ENCODE data around the gene CENPS.
A peak's percentile ranks its signal among the peaks of the same experiment; 100 is the strongest.
"Not testable (repeated sequence)": the region's sequence is repeated elsewhere in the genome, so short reads cannot be mapped to it uniquely, and the experiment has no call there.

Gene CENPS

GRCh38 chr1:10456048-10456447, 25.8 kb downstream of the CENPS start:
- no peak for DNase-seq

- DNase-seq = no peak
Measured at GRCh38 chr1:10456661-10457060, 26.4 kb downstream of the CENPS start.

GRCh38 chr1:10457462-10457861, 27.2 kb downstream of the CENPS start:
- not testable (repeated sequence) for DNase-seq

GRCh38 chr1:10457875-10458274, 27.6 kb downstream of the CENPS start:
- DNase-seq = no peak

- DNase-seq = no peak
Measured at GRCh38 chr1:10459184-10459583, 29.0 kb downstream of the CENPS start.

- no peak for DNase-seq
Measured at GRCh38 chr1:10467078-10467477, 36.8 kb downstream of the CENPS start.

- DNase-seq = no peak
Measured at GRCh38 chr1:10470043-10470442, 39.8 kb downstream of the CENPS start.

- no peak for DNase-seq
Measured at GRCh38 chr1:10471411-10472219, 41.4 kb downstream of the CENPS start.

- DNase-seq = peak; percentile 93 to 94
Measured at GRCh38 chr1:10472220-10473144, 42.2 kb downstream of the CENPS start, which contains the start of gene DFFA. DFFA (minus strand) TSS chr1:10472529; CDS start chr1:10472458, 71 bp downstream.

GRCh38 chr1:10473145-10473765, 43.0 kb downstream of the CENPS start:
- DNase-seq = no peak

- not testable (repeated sequence) for DNase-seq
Measured at GRCh38 chr1:10474309-10474612, 44.0 kb downstream of the CENPS start.

GRCh38 chr1:10474613-10475507, 44.6 kb downstream of the CENPS start, which contains the start of gene PEX14:
PEX14 (plus strand) TSS chr1:10474950; CDS start chr1:10474967, 17 bp downstream.
- peak; percentile 83 to 88 for DNase-seq

- no peak for DNase-seq
Measured at GRCh38 chr1:10475510-10475909, 45.3 kb downstream of the CENPS start.

- no peak for DNase-seq
Measured at GRCh38 chr1:10479296-10479695, 49.1 kb downstream of the CENPS start.

GRCh38 chr1:10480614-10481013, 50.4 kb downstream of the CENPS start:
- no peak for DNase-seq

- peak in 1 of 2 donors; percentile 19 for DNase-seq
Measured at GRCh38 chr1:10484521-10484920, 54.3 kb downstream of the CENPS start.

- no peak for DNase-seq
Measured at GRCh38 chr1:10489291-10490055, 59.2 kb downstream of the CENPS start.

- DNase-seq = no peak
Measured at GRCh38 chr1:10490286-10490970, 60.2 kb downstream of the CENPS start.
